ENCODE measurements around the gene MPL.

GRCh38 chr1:43314233-43314632, 23.4 kb upstream of the MPL start:
- no peak for TF ChIP-seq CTCF (IDR thresholded peaks at IDR 0.05 in 8 of 11, conservative IDR thresholded peaks at IDR 0.05 in 3 of 11)
- TF ChIP-seq POLR2AphosphoS5 (IDR thresholded peaks at IDR 0.05) = no peak
- TF ChIP-seq POLR2A (IDR thresholded peaks at IDR 0.05) = no peak

All from spleen (tissue), 7 donors.